ENCODE results near the gene DOCK1. TPM values are rescaled to one million over a fixed set of nuclear protein-coding genes. Genes with fewer than 3 reads are reported as not detected.
A peak's percentile ranks its signal among the peaks of the same experiment; 100 is the strongest.

DOCK1 gene
- total RNA-seq, 2 experiments from 2014 or later, result 0.14 to 0.18 TPM

DNA sequence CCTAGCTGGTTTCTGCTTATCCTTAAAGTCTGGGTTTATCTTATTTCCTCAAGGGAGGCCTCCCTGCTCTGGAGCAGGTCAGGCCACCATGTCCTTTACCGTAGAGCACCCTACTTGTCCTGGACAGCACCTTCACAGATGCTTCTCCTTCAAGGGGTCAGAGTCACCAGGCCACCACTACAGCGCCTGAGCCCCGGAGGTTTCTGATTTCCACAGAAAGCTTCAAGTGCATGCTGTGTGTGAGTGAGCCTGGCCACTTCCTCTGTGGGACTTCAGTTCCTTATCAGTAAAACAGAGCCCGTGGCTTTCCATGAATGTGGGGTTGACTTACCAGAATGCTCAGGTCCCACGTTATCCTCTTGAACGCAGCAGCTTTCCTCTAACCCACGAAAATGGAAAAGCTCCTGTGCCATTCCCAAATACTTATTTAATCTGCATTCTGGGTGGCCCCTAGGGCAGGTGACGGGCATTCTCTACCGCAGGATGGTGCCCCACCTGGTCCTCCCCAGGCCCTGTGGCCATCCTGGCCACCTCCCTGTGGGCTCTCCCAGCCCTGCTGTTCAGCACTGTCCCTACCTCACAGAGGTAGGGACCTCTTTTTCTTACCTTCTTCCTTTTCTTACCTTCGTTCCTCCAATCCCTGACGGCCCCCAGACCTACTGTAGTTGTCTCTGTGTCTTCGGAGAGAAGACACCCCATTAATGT is 1.4 kb upstream of the DOCK1 start:
- ATAC-seq, result no peak
- TF ChIP-seq, protein P1, sequence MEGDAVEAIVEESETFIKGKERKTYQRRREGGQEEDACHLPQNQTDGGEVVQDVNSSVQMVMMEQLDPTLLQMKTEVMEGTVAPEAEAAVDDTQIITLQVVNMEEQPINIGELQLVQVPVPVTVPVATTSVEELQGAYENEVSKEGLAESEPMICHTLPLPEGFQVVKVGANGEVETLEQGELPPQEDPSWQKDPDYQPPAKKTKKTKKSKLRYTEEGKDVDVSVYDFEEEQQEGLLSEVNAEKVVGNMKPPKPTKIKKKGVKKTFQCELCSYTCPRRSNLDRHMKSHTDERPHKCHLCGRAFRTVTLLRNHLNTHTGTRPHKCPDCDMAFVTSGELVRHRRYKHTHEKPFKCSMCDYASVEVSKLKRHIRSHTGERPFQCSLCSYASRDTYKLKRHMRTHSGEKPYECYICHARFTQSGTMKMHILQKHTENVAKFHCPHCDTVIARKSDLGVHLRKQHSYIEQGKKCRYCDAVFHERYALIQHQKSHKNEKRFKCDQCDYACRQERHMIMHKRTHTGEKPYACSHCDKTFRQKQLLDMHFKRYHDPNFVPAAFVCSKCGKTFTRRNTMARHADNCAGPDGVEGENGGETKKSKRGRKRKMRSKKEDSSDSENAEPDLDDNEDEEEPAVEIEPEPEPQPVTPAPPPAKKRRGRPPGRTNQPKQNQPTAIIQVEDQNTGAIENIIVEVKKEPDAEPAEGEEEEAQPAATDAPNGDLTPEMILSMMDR (IDR thresholded peaks at IDR 0.05), result no peak
- intact Hi-C loops (cut with micrococcal nuclease), result no loop called here

DNA sequence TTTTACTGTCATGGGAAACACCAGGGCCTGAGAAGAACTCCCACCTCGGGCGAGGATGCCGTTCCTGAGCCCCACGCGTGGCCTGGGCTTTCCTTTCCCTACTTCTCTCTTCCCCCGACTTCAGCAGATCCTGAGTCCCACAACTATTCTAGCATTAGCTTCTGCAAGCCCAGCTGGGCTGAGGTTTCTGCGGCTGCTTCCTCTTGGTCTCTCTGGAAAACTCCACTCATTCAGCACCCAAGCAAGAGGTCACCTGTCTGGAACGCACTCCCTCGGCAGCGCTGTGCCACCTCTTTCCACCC is 761 bp upstream of the DOCK1 start:
- POLR2A ChIA-PET, result no interaction called here
- TF ChIP-seq, protein P1 (IDR thresholded peaks at IDR 0.05), result no peak
- Mint-ChIP-seq H3K4me1 (ENCODE audit: low read depth) (no peaks in the 10 kb centered on the region), H3K9me3 (no peaks in the 10 kb centered on the region), H3K36me3 (ENCODE audit: low read depth) (peaks cover 1% of the 10 kb centered on the region), H3K4me3 (no peak overlapping the region), H3K27me3 (peaks cover 24% of the 10 kb centered on the region), H3K27ac (no peak overlapping the region)
- DNase-seq (no peak), ATAC-seq (no peak)
- CTCF ChIA-PET, result no interaction called here
- intact Hi-C loops (cut with micrococcal nuclease), result no loop called here

More for the DNA sequence above, 1.4 kb upstream of the DOCK1 start:
- Mint-ChIP-seq H3K4me3 (no peak overlapping the region), H3K36me3 (ENCODE audit: low read depth) (peaks cover 1% of the 10 kb centered on the region), H3K4me1 (ENCODE audit: low read depth) (no peaks in the 10 kb centered on the region), H3K27me3 (peaks cover 24% of the 10 kb centered on the region), H3K27ac (no peak overlapping the region), H3K9me3 (no peaks in the 10 kb centered on the region)
- DNase-seq, result no peak
- ChIA-PET CTCF (no interaction called here), POLR2A (no interaction called here)

DNA sequence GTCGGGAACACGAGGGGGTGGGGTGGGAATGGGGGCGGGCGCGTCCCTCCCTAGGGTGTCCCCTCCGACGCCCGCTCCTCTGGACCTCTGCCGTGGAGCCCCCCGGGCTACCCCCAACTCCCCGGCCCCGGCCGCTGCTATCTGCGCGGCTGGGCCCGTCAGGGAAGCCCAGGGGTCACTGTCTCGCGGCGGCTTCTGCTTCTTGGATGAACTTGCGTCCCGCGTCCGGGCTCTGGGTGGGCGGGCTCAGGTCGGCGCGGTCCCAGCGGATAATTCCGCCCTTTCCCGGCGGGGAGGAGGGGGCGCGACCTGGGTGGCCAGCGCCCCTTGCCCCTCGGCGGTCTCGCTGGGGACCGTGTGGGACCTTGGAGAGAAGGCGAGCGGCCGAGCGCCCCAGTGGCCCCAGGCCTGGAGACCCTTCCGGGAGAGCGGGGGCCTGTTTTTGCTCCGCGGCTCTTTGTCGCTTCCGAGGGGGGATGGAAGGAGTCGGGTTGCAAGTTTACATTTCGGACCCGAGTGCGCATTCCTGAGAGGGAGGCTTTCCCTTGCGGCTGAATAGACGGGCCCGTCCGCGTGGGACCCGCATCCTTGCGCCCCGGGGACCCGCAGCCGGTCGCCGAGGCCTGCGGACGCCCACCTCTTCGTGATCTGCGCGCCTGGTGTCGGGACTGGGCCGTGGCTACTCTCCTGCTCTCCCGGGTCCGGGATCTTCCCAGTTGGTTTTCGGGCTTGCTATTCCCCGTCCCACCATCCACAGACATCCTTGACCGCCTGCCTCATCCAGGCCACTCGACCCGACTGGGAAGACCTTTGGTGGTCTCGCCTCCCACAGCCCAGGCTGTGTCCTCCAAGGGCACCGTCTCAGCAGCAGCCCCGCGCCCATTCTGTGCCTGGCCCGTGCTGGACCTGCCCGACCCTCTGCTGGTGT is 812 bp downstream of the DOCK1 start:
- TF ChIP-seq, protein P1 (IDR thresholded peaks at IDR 0.05), result no peak
- POLR2A ChIA-PET, result no interaction called here
- H3K27ac Mint-ChIP-seq, result no peak overlapping the region
- H3K4me1 Mint-ChIP-seq (ENCODE audit: low read depth), result no peaks in the 10 kb centered on the region
- CTCF ChIA-PET, result no interaction called here
- no peak for DNase-seq
- peaks cover 1% of the 10 kb centered on the region for H3K36me3 Mint-ChIP-seq (ENCODE audit: low read depth)
- H3K9me3 Mint-ChIP-seq, result no peaks in the 10 kb centered on the region
- ATAC-seq, result no peak
- H3K4me3 Mint-ChIP-seq, result peak overlapping the region; percentile 36
- H3K27me3 Mint-ChIP-seq, result peaks cover 24% of the 10 kb centered on the region
- intact Hi-C loops (cut with micrococcal nuclease), result no loop called here

DNA sequence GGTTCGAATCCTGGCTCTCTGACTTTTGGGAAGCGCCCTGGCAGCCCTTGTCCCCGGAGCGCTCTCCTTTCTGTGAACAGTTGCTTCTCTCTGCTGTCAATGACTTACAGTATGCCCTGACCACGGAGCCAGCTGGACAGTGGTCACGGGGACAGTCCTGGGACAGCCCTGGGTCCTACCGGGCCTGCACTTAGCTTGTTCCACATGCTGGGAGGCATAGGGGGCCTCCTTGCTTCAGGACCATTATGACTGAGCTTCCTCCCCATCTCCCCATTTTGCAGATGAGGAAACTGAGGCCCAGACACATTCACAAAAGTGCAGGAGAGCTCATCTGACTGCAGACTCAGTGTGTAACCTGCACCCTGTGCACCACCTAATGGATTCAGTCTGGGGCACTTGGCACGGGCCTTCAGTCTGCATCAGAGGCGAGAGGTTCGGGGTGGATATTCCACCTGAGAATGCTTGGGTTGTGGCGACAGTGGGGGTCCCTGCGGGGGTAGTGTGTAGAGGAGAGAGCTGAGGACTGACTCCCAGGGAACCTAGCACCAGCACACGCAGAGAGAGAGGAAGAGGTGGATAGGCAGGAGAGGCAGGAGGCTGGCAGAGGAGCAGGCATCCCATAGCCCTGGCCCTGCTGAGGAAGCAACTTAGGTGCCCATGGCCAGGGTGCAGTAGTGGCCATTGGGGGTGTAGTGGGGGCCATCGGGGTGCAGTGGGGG is 1.6 kb downstream of the DOCK1 start:
- Mint-ChIP-seq H3K27me3 (peaks cover 24% of the 10 kb centered on the region), H3K9me3 (no peaks in the 10 kb centered on the region), H3K4me3 (peak overlapping the region; percentile 36), H3K36me3 (ENCODE audit: low read depth) (peaks cover 1% of the 10 kb centered on the region), H3K4me1 (ENCODE audit: low read depth) (no peaks in the 10 kb centered on the region), H3K27ac (no peak overlapping the region)
- ChIA-PET POLR2A (no interaction called here), CTCF (interaction anchor here (0.9 kb wide), 1 partner anchor 17 kb away, joined by 3 read pairs; no protein-coding TSS in a partner anchor)
- DNase-seq, result no peak
- intact Hi-C loops (cut with micrococcal nuclease), result no loop called here
- TF ChIP-seq, protein P1 (IDR thresholded peaks at IDR 0.05), result no peak
- ATAC-seq, result no peak
